LNCAP (cell line): ENCODE data around the gene SLC27A2.

ENCODE experiments used
- CTCF ChIP-seq: fragments of 450-650 bp; IDR thresholded peaks from 2 replicates; pipeline ENCODE4 v1.5.1; 2017; ENCODE audit warnings: mild to moderate bottlenecking

The SLC27A2 gene

GRCh38 chr15:50275908-50276307, 93.9 kb downstream of the SLC27A2 start:
- no peak for TF ChIP-seq CTCF

- no peak for TF ChIP-seq CTCF
Measured at GRCh38 chr15:50277370-50277769, 95.4 kb downstream of the SLC27A2 start.

DNA sequence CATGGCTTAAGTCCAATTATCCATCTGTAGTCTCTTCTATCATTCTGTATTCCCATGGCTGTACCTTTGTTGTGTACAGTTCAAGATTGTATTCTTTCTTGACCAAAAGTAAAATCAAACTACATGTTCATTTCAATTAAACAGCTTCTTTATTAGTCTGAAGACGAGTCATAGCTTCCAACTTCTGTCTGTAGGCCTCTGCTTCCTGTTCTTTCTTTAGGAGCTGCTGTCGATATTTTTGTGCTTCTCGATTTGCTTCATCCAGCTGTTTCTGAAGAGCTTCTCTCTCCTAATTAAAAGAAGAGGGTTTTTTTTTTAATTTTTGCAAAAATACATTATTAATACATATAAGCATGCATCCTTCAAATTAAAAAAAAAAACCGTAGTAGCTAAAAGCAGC, 96.5 kb downstream of the SLC27A2 start:
- no peak for TF ChIP-seq CTCF

- no peak for TF ChIP-seq CTCF
Measured at GRCh38 chr15:50280271-50280670, 98.3 kb downstream of the SLC27A2 start.

DNA sequence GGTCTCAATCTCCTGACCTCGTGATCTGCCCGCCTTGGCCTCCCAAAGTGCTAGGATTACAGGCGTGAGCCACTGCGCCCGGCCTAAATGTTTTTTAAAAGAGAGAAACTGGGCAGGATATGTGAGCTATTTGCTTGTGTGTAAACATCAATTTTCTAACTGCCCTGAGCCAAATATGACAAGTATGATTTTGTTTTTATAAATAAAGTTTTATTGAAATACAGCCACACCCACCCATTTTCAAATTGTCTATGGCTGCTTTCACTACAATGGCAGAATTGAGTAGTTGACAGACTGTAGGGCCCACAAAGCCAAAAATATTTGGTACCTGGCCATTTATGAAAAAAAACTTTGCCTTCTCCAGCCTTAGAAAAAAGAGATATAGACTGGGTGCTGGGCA, 99.4 kb downstream of the SLC27A2 start:
- TF ChIP-seq CTCF: no peak
